GM08714 (cell line): ENCODE data around the gene DTX1.

Experiments
- H3K4me3 ChIP-seq: fragments of 200-500 bp; sonication (Bioruptor generic); 2 replicates; pipeline ENCODE4 v1.5.1; 2014; ENCODE audit warnings: mild to moderate bottlenecking, low read length, inconsistent platforms
- ZNF274 ChIP-seq: IDR thresholded peaks from 2 replicates; pipeline ENCODE4 v1.6.1; 2012; ENCODE audit warnings: mild to moderate bottlenecking, low read depth, low read length

DTX1 gene

DNA sequence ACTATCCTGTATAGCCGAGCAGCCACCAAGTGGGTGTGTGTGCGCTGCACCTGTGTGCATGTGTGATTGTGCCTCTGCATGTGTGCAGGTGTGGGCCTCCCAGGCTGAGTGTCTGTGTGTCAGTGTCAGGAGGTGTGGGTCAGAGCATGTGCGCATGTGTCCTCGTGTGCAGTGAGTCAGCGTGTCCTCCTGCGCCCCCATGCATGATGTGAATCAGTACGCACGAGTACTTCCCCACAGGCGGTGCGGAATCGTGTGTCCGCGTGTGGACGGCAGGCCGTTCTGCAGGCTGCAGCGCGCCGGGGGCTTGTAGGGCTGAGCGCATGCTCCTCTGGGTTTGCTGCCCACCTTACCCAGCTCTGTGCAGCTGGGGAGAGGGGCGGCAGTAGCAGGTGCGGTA is 34.2 kb downstream of the DTX1 start:
- H3K4me3 ChIP-seq = no peak overlapping the region
- no peak for TF ChIP-seq ZNF274

DNA sequence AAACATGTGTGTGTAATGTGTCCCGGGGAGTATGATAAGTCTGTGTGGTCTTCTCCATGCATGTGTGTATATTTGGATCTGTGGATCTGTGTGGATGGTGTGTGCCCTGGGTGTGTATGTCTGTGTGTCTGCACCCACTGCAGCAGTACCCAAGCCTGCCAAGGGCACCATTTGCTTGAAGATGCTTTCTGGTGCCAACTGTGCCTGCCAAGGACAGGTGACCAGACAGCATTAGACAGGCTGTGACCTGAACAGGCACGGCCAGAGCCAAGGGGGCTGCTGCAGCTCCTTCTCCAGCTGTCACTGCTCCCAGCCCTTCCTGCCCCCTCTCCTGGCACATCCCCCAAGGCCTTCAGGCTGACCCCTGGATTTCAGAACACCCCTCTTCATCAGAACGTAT is 35.0 kb downstream of the DTX1 start:
- TF ChIP-seq ZNF274 = no peak
- H3K4me3 ChIP-seq = no peak overlapping the region

DNA sequence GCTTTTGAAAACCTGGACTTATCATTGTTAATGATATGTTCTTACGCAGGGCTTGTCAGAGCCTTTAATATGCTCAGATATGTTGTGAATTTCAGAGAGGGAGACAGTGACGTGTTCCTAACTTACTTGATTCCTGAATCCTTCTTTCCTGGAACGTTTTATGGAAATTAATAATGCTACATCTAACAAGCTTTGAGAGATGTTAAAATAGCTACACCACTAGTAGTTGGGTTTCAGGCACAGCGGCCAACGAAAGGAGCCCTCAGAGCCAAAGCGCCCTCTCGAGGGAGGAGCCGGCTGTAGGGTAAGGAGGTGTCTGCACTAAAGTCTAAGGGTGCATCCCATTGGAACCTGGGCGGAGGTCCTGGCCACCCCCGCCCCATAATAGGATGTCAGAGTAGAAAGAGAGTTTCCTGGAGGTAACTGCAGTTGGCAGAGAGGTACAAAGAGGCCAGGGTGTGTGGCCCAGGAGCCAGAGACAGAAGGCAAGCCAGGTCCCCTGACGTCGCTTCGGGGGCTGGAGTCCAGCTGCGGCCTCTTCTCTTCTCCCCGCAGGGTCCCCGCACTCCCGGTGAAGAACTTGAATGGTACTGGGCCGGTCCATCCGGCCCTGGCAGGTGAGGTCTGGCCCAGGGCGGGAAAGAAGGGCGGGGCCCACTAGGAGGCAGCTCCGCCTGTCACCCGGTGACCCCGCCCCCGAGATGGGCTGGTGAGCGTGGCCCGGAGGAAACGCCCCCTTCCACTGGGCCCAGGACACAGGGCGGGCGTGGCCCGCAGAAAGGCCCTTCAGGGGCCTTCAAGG is 36.3 kb downstream of the DTX1 start:
- no peak for TF ChIP-seq ZNF274
- no peak overlapping the region for H3K4me3 ChIP-seq

DNA sequence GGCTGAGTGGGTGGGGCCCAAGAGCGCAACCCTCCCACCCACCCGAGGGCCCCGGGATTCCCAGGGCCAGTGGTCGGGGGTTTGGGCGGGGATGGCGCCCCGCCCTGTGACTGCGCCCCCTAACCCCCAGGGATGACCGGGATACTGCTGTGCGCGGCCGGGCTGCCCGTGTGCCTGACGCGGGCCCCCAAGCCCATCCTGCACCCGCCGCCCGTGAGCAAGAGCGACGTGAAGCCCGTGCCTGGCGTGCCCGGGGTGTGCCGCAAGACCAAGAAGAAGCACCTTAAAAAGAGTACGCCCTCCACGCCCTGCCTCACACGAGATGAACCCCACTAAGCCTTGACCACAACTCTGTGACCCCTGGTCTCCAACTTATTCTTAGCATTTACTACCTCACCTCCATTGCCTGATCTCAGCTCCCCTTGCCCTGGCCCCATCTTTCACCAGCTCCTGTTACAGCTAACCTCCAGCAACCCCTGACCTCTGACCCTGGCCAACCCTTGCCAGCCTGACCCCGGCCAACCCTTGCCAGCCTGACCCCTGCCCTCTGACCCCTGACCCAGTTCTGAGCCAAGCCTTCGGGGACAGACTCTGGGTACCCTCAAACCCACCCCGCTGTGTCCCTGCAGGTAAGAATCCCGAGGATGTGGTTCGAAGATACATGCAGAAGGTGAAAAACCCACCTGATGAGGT is 37.0 kb downstream of the DTX1 start:
- no peak for TF ChIP-seq ZNF274
- H3K4me3 ChIP-seq = no peak overlapping the region

DNA sequence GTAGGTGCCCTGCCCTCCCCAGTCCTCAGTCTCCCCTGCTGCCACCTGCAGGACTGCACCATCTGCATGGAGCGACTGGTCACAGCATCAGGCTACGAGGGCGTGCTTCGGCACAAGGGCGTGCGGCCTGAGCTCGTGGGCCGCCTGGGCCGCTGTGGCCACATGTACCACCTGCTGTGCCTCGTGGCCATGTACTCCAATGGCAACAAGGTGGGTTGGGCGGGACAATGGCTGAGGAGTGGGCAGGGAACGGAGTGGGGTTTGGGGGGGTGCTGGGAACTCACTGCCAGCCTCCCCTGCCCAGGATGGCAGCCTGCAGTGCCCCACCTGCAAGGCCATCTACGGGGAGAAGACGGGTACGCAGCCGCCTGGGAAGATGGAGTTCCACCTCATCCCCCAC is 38.2 kb downstream of the DTX1 start:
- TF ChIP-seq ZNF274 = no peak
- no peak overlapping the region for H3K4me3 ChIP-seq

DNA sequence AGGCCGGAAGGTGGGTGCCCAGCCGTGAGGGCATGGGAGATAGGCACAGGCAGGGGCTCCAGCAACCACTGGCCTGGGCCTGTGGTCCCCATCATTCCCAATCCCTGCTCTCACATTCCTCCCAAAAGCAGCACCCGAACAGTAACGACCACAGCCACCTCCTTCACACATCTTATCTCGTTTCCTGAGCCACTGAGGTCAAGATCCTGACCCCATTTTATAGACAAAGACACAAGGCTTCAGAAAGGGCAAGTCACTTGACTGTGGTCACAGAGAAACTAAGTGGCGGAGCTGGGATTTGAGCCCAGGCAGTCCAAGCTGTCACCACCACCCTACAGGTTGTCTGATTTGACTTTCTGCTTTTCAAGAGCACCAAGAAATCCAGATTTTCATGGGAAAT is 38.9 kb downstream of the DTX1 start:
- no peak for TF ChIP-seq ZNF274
- no peak overlapping the region for H3K4me3 ChIP-seq

DNA sequence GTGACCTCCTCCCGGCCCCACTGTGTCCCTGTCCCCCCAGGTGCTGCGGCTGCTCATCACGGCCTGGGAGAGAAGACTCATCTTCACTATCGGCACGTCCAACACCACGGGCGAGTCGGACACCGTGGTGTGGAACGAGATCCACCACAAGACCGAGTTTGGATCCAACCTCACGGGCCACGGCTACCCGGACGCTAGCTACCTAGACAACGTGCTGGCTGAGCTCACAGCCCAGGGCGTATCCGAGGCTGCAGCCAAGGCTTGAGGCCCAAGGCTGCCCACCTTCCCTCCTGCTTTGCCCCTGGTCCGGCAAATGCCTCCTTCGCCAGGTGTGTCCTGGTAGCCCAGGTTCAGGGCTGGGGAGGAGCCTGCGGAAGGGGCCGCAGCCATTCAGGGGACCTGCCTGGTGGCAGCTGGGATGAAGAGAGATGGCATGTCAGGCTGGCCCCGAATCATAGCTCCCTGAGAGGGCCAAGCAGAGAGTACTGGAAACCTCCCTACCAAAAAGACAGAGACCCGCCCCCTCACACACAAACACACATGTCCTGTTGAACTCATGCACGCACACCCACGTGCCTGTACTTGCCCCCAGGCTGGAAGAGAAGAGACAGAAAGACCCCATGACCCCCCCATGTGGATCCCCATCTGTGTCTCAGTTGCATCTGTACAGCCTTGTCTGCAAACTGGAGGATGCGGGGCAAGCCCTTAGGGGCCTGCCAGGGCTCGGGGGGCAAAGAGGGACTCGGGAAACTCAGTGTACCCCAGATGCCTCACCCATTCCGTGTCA is 40.3 kb downstream of the DTX1 start:
- TF ChIP-seq ZNF274 = no peak
- no peak overlapping the region for H3K4me3 ChIP-seq

DNA sequence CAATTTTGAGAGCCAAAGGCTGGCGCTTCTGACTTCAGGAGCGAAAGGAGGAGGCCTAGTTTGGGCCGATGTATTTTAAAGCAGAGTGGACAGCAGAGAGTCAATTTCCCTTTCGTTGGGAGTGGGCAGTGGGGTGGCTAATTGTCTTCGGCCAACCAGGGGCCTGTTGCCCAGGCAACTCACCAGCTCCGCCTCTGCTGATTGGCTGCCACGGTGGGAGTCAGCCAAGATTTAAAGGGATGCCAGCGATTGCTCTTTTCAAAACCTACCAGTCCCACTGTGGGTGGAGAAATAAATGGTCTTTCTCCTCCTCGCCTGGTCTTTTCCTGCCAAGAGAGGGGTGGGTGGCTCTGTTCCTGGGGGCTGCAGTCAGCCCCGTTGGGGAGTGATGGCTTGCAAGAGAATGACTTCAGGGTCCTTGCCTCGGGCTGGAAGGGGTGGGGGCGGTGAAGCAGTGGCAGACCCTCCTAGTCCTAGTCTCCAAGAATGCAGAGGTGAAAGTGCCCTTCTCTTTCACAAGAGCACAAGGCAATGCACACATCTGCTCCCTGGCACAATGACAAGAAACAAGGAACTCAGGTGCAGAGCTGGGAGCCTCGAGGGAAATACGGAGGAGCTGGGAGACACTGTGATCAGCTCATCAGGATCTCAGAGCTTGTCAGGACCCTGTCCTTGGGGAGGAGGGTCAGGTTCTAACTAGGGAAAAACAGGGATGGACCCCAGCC is 41.3 kb downstream of the DTX1 start:
- TF ChIP-seq ZNF274 = no peak
- H3K4me3 ChIP-seq = no peak overlapping the region

DNA sequence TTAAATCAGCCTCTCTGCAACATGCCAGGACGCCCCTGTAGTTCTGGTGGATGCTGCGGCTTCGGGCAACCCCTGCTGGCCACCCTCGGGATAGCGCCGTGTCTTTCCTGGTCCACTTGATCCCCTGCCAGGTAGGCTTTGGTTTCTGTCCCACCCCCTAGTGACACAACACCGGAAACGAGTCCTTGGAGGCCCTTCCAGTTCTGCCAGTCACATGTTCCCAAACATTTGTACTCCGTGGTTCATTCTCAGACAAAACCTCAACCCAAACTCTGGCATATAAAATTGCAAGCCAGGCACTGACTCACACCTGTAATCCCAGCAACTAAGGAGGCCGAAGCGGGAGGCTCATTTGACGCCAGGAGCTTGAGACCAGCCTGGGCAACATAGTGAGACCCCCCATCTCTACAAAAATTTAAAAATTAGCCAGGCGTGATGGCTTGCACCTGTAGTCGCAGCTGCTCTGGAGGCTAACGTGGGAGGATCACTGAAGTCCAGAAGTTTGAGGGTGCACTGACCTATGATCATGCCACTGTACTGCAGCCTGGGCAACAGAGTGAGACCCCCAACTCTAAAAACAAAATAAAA is 42.0 kb downstream of the DTX1 start:
- H3K4me3 ChIP-seq = no peak overlapping the region
- TF ChIP-seq ZNF274 = no peak

DNA sequence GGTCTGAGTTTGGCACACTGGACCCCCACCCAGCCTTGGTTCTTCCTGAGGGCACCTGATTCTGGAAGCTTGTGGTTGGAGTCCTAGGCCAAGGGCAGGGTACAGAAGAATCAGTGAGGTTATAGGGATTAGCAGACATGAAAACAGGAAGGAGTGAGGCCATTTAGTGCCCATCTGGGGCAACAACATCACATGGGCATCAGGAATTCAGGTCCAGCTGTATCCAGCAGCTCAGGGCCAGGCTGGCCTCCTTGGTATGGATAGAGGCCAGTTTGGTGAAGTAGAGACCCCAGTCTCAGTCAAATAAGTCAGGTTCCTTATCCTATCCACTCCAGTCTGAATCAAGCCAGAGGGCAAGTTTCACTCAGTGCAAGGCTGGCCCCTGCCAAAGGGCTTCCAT is 42.8 kb downstream of the DTX1 start:
- TF ChIP-seq ZNF274 = no peak

DNA sequence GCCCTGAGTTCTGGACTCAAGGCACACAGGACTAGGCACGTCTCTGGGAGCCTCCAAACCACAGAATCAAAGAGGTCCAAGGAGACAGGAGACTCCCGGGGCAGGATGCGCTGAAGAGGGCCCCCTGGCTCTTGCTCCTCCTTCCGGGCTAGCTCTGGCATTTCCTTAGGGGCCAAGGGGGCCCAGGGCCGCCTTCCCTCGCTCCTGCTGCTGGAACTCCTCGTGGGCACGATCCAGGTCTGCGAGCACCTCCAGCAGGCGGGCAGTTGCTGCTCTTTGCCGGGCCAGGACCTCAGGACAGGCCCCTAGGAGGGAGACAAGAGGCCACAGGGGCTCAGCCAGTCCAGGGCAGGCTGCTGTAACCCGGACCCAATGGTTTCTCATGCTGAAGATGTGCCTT is 43.2 kb downstream of the DTX1 start:
- no peak for TF ChIP-seq ZNF274
- H3K4me3 ChIP-seq = no peak overlapping the region

More for the DNA sequence above, 42.8 kb downstream of the DTX1 start:
- H3K4me3 ChIP-seq = no peak overlapping the region

DNA sequence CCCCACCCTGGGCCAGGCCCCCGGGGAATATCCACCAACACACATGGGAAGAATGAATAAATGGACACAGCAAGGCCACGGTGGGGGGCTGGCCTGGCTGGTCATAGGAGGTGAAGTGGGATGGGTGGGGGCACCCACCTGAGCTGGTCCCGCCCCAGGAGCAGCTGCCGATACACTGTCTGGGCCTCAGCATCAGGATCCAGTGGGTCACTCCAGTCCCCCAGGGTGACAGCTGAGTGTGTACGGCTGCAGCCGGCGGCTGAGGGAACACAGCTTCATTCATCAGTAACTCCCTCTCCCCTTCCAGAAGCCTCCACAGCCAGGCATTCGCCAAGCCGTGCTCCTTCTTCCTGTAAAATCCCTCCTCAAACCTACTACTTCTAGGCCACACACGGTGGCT is 45.2 kb downstream of the DTX1 start:
- no peak for TF ChIP-seq ZNF274
- no peak overlapping the region for H3K4me3 ChIP-seq

DNA sequence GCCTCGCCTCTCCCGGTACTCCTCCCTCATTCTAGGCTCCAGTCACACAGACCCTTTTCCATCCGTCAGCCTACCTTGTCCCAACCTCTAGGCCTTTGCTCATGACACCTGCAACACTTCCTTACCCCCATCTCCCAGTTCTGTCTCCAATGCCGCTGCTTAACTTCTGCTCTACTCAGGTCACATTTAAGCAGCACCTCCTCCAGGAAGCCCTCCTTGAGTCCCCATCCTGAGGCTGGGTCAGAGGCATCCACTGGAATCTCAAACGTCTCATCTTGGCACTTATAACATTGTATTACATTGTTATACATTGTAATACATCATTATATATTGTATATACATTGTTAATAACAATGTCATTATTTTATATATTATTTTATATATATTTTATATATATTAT is 46.3 kb downstream of the DTX1 start:
- H3K4me3 ChIP-seq = no peak overlapping the region
- TF ChIP-seq ZNF274 = no peak
